ENCODE data around the gene SPATA20. TPM values are rescaled to one million over a fixed set of nuclear protein-coding genes. Genes with fewer than 3 reads are reported as not detected.

Gene SPATA20
- total and polyA plus RNA-seq, 2 of the 8 experiments (the other 6 are each of a cell fraction or from before 2014, with no cell fraction given) = 16.2 to 17.5 TPM

DNA sequence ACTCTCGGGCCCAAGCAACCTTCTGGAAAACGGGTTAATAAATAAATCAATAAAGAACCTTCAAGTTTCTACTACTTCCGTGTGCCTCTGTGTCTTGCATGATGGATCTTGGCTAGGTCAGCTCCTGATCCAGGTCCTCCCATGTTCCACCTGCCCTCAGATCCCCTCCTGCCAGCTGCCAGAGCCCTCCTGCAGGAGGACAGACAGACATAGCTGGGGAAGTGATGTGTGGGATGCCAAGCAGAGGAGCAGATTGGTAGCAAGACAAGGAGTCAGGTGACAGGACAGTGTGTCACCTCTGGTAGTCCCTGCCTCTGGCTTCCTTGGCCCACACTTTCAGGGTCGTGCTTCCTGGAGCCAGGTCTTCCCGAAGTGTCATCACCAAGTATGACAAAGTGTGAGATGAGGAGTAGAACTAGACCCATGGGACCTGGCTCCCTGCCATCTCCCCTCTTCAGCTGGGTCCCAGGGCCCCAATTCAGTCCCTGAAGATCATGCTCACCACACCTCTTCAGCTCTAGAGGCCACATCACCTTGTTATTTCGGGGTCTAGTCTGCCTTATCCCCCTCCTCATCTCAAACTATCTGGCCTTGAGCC, 15.4 kb upstream of the SPATA20 start:
- Histone ChIP-seq H4K5ac (ENCODE audit: insufficient read length, low read depth, low read length) (no peak overlapping the region), H3K23ac (ENCODE audit: insufficient read length) (no peak overlapping the region), H3K4me2 (ENCODE audit: insufficient read depth in 1 of 2, low read depth in 2 of 2, low read length in 2 of 2) (peak overlapping the region; percentile 96 to 99; a peak in 2 of 4 replicates), H3K14ac (ENCODE audit: insufficient read length) (no peak overlapping the region), H3K79me2 (ENCODE audit: control insufficient read depth in 1 of 2, insufficient read depth in 2 of 2, low read length in 2 of 2) (0 out of 4 replicates have a peak, but pooled peaks cover 0 to 2% of the 10 kb centered on the region in 2 experiments), H3K9ac (replicated peaks in 1 of 4; ENCODE audit: extremely low read depth in 1 of 4, low read depth in 3 of 4, low read length in 3 of 4) (no peak overlapping the region), H3K4ac (replicated peaks; ENCODE audit: insufficient read length, low read depth, low read length) (no peak overlapping the region), H3K4me3 (ENCODE audit: extremely low read depth in 1 of 4, insufficient read depth in 2 of 4, low read depth in 3 of 4, low read length in 4 of 4) (peak overlapping the region in 1 of 4 experiments; percentile 73; a peak in 1 of 8 replicates), H3K18ac (ENCODE audit: extremely low read depth, low read length) (no peak overlapping the region; the same call in 1 of the 2 replicates), H2BK15ac (ENCODE audit: low read length) (peak overlapping the region; percentile 1; the same call in 1 of the 2 replicates), H3K79me1 (ENCODE audit: low read depth, low read length) (no peaks in the 10 kb centered on the region), H3K36me3 (ENCODE audit: control insufficient read depth in 2 of 4, insufficient read depth in 4 of 4, low read length in 3 of 4) (no peaks in the 10 kb centered on the region; a peak in 1 of 8 replicates), H2AFZ (ENCODE audit: low read length) (no peak overlapping the region), H4K20me1 (replicated peaks in 1 of 2; ENCODE audit: control insufficient read depth in 1 of 2, insufficient read depth in 2 of 2, low read length in 2 of 2) (no peaks in the 10 kb centered on the region), H3K9me3 (ENCODE audit: insufficient read depth in 2 of 2, low read depth in 1 of 2, low read length in 1 of 2) (no peaks in the 10 kb centered on the region), H2BK20ac (ENCODE audit: low read length) (peak overlapping the region; percentile 17; the same call in 1 of the 2 replicates), H4K8ac (ENCODE audit: extremely low read depth, insufficient read depth, low read length) (no peak overlapping the region), H3K23me2 (ENCODE audit: low read depth, low read length) (peaks cover 17% of the 10 kb centered on the region), H2BK5ac (ENCODE audit: low read depth, low read length) (no peak overlapping the region), H2BK120ac (replicated peaks; ENCODE audit: low read depth, low read length) (no peak overlapping the region), H2BK12ac (ENCODE audit: low read depth, low read length) (peak overlapping the region; percentile 63; the same call in 1 of the 2 replicates), H3K27me3 (replicated peaks in 1 of 4; ENCODE audit: control insufficient read depth in 3 of 4, extremely low read depth in 1 of 4, insufficient read depth in 3 of 4, low read length in 3 of 4) (peaks cover 0 to 21% (median 10%) of the 10 kb centered on the region in 4 experiments; a peak in 4 of 7 replicates), H2AK5ac (ENCODE audit: low read depth, low read length) (peak overlapping the region; percentile 26; the same call in 1 of the 2 replicates), H3K4me1 (replicated peaks in 1 of 4; ENCODE audit: control insufficient read depth in 3 of 4, insufficient read depth in 4 of 4, low read length in 3 of 4) (peaks cover 5 to 29% (median 21%) of the 10 kb centered on the region in 4 experiments), H3K27ac (ENCODE audit: low read depth, low read length) (no peak overlapping the region), H3K56ac (replicated peaks; ENCODE audit: insufficient read length, low read depth, low read length) (no peak overlapping the region), H4K91ac (replicated peaks; ENCODE audit: insufficient read length, low read length) (peak overlapping the region; percentile 88)
- ChIA-PET POLR2A (ENCODE audit: partially characterized antibody) (interaction anchor here (0.8 to 4.3 kb wide), 5 partner anchors 11 to 188 kb away, joined by 3 to 13 read pairs (median 3); partner anchors contain the start of gene LUC7L3), CTCF (ENCODE audit: partially characterized antibody) (interaction anchor here (0.7 to 5.2 kb wide), 16 partner anchors 9 to 543 kb away, joined by 3 to 36 read pairs (median 4); partner anchors contain the start of gene COL1A1)
- DNase-seq (ENCODE audit: low read depth in 1 of 2, low spot score in 2 of 2) (no peak), FAIRE-seq (no peak)
- WGBS, 2 experiments (ENCODE audit: extremely low coverage in 1 of 2, insufficient coverage in 1 of 2, insufficient read length in 1 of 2, insufficient replicate concordance in 2 of 2, low coverage in 1 of 2, low lambda C conversion rate in 2 of 2, missing lambda C conversion rate in 1 of 2) = 86% methylated on average over 6 of the region's 6 CpGs; no CpG with 5 or more reads in 1 of the 2 experiments
- TF ChIP-seq POU5F1 (IDR thresholded peaks at IDR 0.05; ENCODE audit: low read depth, low read length) (no peak), ASH2L (IDR thresholded peaks at IDR 0.05; ENCODE audit: low read length) (no peak), CTBP2 (IDR thresholded peaks at IDR 0.05; ENCODE audit: borderline replicate concordance, insufficient read depth, insufficient read length, low read length) (no peak), JUND (IDR thresholded peaks at IDR 0.05; ENCODE audit: low read length) (no peak), CEBPB (IDR thresholded peaks at IDR 0.05; ENCODE audit: low read depth, low read length) (no peak), HDAC6 (IDR thresholded peaks at IDR 0.05; ENCODE audit: low read depth, low read length) (no peak), EP300 (IDR thresholded peaks at IDR 0.05; ENCODE audit: borderline replicate concordance in 1 of 2, low read depth in 2 of 2, low read length in 2 of 2) (no peak), EZH2 (IDR thresholded peaks at IDR 0.05; ENCODE audit: low read depth, low read length, severe bottlenecking) (no peak), CBX5 (IDR thresholded peaks at IDR 0.05; ENCODE audit: low read depth, low read length) (no peak), GABPA (IDR thresholded peaks at IDR 0.05; ENCODE audit: borderline replicate concordance, insufficient read depth, low read length) (no peak)
- TF ChIP-seq, protein P1, sequence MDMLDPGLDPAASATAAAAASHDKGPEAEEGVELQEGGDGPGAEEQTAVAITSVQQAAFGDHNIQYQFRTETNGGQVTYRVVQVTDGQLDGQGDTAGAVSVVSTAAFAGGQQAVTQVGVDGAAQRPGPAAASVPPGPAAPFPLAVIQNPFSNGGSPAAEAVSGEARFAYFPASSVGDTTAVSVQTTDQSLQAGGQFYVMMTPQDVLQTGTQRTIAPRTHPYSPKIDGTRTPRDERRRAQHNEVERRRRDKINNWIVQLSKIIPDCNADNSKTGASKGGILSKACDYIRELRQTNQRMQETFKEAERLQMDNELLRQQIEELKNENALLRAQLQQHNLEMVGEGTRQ (IDR thresholded peaks at IDR 0.05; ENCODE audit: low read length) = no peak
